GM12801 (cell line): ENCODE results near the gene MZT2B.
"Not testable (repeated sequence)": the region's sequence is repeated elsewhere in the genome, so short reads cannot be mapped to it uniquely, and the experiment has no call there.

ENCODE experiments used
- TF ChIP-seq, protein P1 (sequence below): IDR thresholded peaks from one replicate; pipeline ENCODE4 v1.5.1; 2011; ENCODE audit warnings: control low read depth; ENCODE audit not compliant: insufficient read length; ENCODE audit errors: extremely low read depth

Gene MZT2B, protein sequence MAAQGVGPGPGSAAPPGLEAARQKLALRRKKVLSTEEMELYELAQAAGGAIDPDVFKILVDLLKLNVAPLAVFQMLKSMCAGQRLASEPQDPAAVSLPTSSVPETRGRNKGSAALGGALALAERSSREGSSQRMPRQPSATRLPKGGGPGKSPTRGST

DNA sequence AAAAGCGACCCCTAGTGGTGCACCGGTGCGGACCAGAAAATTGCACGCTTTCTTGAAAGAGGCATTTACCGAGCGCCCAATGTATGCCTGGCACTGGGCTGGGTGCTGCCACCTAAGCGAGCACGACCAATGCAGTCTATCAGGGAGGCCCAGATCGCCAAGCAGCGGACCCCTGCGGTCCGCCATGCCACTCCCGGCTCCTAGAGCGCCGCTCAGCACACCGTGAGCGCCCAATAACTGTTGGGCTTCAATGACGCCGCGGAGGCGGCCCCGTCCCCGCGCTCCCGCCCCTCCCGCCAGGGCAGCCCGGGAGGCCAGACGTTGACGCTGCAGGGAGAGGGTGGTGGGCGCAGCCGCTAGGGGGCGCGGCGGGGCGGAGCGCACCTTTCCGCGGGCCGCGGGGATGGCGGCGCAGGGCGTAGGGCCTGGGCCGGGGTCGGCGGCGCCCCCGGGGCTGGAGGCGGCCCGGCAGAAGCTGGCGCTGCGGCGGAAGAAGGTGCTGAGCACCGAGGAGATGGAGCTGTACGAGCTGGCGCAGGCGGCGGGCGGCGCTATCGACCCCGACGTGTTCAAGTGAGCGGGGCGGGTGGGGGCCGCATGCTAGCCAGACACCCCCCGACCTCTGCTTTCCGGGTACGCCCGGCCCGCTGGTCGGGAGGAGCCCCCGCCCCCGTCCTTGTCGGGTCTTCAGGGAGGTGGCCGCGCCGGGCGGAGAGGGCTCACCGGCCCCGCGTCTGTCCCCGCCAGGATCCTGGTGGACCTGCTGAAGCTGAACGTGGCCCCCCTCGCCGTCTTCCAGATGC lies at the start of gene MZT2B:
Gene MZT2B (plus strand): TSS at position 383 of the 803 bp plus-strand sequence. CDS start 21 bp downstream, at position 404.
- TF ChIP-seq, protein P1, sequence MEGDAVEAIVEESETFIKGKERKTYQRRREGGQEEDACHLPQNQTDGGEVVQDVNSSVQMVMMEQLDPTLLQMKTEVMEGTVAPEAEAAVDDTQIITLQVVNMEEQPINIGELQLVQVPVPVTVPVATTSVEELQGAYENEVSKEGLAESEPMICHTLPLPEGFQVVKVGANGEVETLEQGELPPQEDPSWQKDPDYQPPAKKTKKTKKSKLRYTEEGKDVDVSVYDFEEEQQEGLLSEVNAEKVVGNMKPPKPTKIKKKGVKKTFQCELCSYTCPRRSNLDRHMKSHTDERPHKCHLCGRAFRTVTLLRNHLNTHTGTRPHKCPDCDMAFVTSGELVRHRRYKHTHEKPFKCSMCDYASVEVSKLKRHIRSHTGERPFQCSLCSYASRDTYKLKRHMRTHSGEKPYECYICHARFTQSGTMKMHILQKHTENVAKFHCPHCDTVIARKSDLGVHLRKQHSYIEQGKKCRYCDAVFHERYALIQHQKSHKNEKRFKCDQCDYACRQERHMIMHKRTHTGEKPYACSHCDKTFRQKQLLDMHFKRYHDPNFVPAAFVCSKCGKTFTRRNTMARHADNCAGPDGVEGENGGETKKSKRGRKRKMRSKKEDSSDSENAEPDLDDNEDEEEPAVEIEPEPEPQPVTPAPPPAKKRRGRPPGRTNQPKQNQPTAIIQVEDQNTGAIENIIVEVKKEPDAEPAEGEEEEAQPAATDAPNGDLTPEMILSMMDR: not testable (repeated sequence)

DNA sequence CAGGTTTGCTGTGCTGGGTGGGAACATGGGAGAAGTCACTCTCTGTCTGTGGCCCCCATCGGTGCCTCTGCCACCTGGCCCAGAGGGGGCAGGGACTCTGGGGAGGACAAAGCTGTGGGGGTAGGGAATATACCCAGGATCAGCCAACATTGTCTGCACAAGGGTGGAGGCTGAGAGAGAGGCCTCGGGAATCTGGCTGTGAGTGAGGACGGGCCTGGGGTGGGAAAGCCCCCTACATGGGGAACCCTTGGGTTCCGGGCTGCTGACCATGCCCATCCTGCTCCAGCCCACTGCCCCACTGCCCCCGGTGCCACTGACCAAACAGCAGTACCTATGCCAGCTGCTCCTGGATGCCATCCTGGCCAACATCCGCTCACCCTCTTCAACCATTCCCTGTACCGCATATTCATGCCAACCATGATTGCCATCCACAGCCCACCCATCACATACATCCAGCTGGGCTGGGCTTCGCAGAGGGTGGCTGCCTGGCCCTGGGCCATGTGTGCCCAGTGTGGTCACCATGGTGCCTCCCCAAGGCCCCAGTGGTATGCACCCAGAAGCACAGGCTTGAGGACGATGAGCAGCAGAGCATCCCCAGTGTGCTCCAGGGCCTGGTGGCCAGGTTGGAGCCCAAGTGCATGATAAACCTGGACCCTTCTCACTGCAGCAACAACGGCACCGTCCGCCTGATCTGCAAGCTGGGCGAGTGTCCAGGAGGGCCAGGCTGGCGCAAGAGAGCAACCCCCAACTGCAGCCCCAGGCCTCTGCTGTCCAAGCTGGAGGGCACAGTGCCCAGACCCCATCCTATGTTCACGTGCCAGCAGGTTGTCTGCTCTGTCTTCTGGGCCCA lies 46.1 kb upstream of the MZT2B start:
- TF ChIP-seq, protein P1: no peak

DNA sequence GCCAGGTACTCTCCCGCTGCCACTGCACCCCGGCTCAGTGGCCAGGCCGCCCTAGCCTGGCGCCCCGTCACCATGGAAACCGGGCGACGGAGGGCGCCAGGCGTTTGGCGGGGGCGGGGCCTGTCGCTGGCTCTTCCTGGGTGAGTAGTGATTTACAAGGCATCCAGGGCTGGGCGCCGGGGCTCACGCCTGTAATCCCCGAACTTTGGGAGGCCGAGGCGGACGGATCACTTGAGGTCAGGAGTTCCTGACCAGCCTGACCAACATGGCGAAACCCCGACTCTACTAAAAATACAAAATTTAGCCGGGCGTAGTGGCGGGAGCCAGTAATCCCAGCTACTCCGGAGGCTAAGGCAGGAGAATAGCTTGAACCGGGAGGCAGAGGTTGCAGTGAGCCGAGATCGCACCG lies 37.1 kb upstream of the MZT2B start, which contains the start of gene CCDC74B:
Gene CCDC74B (minus strand): TSS at position 107 of the 409 bp plus-strand sequence. CDS start 116 bp downstream, outside the sequence.
- TF ChIP-seq, protein P1: not testable (repeated sequence)

DNA sequence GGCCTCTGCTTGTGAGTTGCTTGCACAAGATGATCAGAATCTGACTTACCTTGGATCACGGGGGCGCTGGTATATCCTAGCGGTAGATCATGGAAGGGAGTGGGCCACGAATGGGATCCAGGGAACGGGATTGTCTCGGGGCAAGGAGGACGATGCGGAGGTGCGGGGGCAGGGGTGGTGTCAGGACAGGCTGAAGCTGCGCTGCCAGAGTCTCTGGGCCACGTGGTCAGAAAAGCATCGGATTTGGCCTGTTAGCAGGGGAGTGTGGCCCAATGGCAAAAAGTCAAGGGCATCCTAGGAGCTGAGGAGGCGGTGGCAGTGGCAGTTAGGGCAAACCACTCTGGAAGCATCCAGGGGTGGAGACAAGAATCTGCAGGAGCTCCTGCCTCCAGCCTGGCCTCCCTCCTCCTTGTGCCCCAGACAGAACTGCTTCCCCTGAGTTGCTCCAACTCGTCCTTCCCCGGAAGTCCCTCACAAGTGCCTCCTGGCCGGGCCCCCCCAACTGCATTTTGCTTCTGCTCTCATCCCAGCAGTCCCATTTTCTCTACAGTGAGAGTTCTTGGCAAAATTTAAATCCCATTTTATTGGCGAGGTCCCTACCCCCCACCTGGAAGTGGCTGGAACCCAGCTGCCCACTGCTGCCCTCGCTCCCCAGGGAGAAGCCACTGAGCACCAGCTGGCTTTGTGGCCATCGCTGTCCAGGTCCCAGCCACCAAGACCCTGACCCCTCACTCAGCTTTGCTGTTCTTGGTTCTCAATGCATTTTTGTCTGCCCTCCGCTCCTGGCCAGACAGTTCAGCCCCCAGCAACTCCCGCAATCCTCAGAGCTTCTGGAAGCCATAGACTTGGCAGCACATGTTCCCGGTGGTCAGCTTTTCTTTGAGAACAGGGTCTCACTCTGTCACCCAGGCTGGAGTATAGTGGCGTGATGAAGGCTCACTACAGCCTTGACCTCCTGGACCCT lies 31.6 kb upstream of the MZT2B start:
- TF ChIP-seq, protein P1: no peak

DNA sequence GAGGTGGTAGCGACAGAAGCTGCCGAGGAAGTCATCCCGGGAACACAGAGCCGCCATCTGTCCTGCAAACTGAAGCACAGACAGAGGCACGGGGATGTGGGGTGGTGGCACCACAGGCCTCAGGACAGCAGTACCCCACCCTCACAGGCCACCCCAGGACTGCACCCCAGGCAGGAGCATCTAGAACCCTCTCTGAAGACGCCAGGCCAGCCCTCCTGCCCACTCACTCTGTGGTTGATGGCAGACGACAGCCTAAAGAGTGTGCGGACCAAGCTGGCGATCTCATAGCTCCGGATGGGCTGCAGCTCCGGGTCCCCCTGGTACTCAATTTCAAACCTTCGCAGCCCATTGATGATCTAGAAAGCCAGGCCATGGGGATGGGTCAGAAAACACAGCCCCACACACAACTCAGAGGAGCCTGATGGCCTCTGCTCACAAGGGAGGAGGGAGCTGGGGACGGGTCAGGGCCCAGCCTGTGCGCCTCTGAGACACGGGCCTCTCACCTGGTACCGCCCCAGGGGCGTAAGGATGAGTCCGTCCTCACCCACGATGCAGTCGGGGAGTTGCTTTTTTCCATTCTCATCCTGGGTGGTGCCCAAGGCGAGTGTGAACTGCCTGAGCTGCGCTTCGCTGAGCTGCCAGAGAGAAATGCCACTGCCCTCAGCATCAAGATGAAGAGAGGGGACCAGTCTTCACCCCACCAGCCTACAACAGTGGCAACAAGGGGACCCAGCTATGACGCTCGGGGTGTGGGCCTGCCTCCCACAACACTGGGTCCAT lies 29.1 kb upstream of the MZT2B start:
- TF ChIP-seq, protein P1: no peak
